ENCODE results near the gene KCNQ4. TPM values are rescaled to one million over a fixed set of nuclear protein-coding genes. Genes with fewer than 3 reads are reported as not detected.

The KCNQ4 gene
- polyA plus RNA-seq, 2 of the 4 experiments (the other 2 are of a cell fraction): 0.08 to 0.17 TPM

- DNase-seq (ENCODE audit: low read depth in 1 of 2, low spot score in 1 of 2): no peak
- Histone ChIP-seq H3K4me1 (peaks cover 22% of the 10 kb centered on the region), H3K4me3 (no peak overlapping the region), H3K9me3 (no peaks in the 10 kb centered on the region), H3K27ac (peak overlapping the region; percentile 50 to 81; a peak in 5 of 6 replicates), H3K4me2 (peak overlapping the region; percentile 63; the same call in 2 of the 3 replicates)
- ATAC-seq: peak in 1 of 2 experiments; percentile 23; a peak in 3 of 6 replicates
- TF ChIP-seq JUN (IDR thresholded peaks at IDR 0.05): no peak
- no peak for TF ChIP-seq HOXB5 (CRISPR knock-in tag; IDR thresholded peaks at IDR 0.05)
- TF ChIP-seq EHMT2 (IDR thresholded peaks at IDR 0.05; ENCODE audit: low read depth): no peak
- TF ChIP-seq RAD21 (conservative IDR thresholded peaks at IDR 0.05 in 1 of 2, IDR thresholded peaks at IDR 0.05 in 1 of 2): no peak
- no peak for TF ChIP-seq REST (IDR thresholded peaks at IDR 0.05)
- no peak for TF ChIP-seq ZFP36 (IDR thresholded peaks at IDR 0.05; ENCODE audit: borderline replicate concordance, partially characterized antibody)
- TF ChIP-seq FOSB (CRISPR knock-in tag; IDR thresholded peaks at IDR 0.05): no peak
- no peak for TF ChIP-seq FOXS1 (CRISPR knock-in tag; IDR thresholded peaks at IDR 0.05)
- no peak for TF ChIP-seq CTCF (IDR thresholded peaks at IDR 0.05)
- no peak for TF ChIP-seq HEYL (CRISPR knock-in tag; IDR thresholded peaks at IDR 0.05)
- no peak for TF ChIP-seq FOSL2 (IDR thresholded peaks at IDR 0.05)
- TF ChIP-seq FOSL2 (CRISPR knock-in tag; IDR thresholded peaks at IDR 0.05): no peak
- TF ChIP-seq GATA3 (IDR thresholded peaks at IDR 0.05; ENCODE audit: borderline replicate concordance): no peak
- TF ChIP-seq HOXB13 (CRISPR knock-in tag; IDR thresholded peaks at IDR 0.05; ENCODE audit: low read depth): no peak
- no peak for TF ChIP-seq NFE2L2 (conservative IDR thresholded peaks at IDR 0.05; ENCODE audit: low read length)
- no peak for TF ChIP-seq JUNB (IDR thresholded peaks at IDR 0.05)
- 83% methylated on average over 3 of the region's 3 CpGs for WGBS (ENCODE audit: missing lambda C conversion rate)
- POLR2A ChIA-PET: no interaction called here
- FAIRE-seq: no peak
- CTCF ChIA-PET: interaction anchor here (1.2 to 1.5 kb wide), 2 partner anchors 24 to 36 kb away, joined by 3 to 5 read pairs; partner anchors contain the start of gene CITED4
Measured at GRCh38 chr1:40825435-40825788, 41.8 kb downstream of the KCNQ4 start.

GRCh38 chr1:40825996-40826395 is 42.4 kb downstream of the KCNQ4 start:
- ATAC-seq (no peak), FAIRE-seq (no peak), DNase-seq (ENCODE audit: low read depth in 1 of 2, low spot score in 1 of 2) (no peak)
- POLR2A ChIA-PET: no interaction called here
- H3K4me3 ChIP-seq: no peak overlapping the region
- no peaks in the 10 kb centered on the region for H3K9me3 ChIP-seq
- H3K4me2 ChIP-seq: no peak overlapping the region; the same call in 2 of the 3 replicates
- WGBS (ENCODE audit: missing lambda C conversion rate): 100% methylated on average over 1 of the region's 5 CpGs
- CTCF ChIA-PET: interaction anchor here (3.3 kb wide), 1 partner anchor 23 kb away, joined by 11 read pairs; no protein-coding TSS in a partner anchor
- TF ChIP-seq KDM5A (IDR thresholded peaks at IDR 0.05) (no peak), NR3C1 (IDR thresholded peaks at IDR 0.05) (no peak), REST (IDR thresholded peaks at IDR 0.05) (no peak), MYC (IDR thresholded peaks at IDR 0.05; ENCODE audit: borderline replicate concordance, low read length) (no peak), GATA3 (IDR thresholded peaks at IDR 0.05; ENCODE audit: borderline replicate concordance) (no peak), JUN (IDR thresholded peaks at IDR 0.05) (no peak), FOSB (CRISPR knock-in tag; IDR thresholded peaks at IDR 0.05) (no peak), KDM1A (IDR thresholded peaks at IDR 0.05; ENCODE audit: low read depth) (no peak), RFX5 (IDR thresholded peaks at IDR 0.05) (no peak), MAZ (IDR thresholded peaks at IDR 0.05; ENCODE audit: borderline replicate concordance, low read depth, low read length) (no peak), ZNF302 (CRISPR knock-in tag; IDR thresholded peaks at IDR 0.05) (no peak), RARB (CRISPR knock-in tag; IDR thresholded peaks at IDR 0.05) (no peak), MAFK (IDR thresholded peaks at IDR 0.05; ENCODE audit: partially characterized antibody) (no peak)
- TF ChIP-seq, protein P1, sequence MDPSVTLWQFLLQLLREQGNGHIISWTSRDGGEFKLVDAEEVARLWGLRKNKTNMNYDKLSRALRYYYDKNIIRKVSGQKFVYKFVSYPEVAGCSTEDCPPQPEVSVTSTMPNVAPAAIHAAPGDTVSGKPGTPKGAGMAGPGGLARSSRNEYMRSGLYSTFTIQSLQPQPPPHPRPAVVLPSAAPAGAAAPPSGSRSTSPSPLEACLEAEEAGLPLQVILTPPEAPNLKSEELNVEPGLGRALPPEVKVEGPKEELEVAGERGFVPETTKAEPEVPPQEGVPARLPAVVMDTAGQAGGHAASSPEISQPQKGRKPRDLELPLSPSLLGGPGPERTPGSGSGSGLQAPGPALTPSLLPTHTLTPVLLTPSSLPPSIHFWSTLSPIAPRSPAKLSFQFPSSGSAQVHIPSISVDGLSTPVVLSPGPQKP (IDR thresholded peaks at IDR 0.05; ENCODE audit: low read depth, low read length): no peak
- H3K27ac ChIP-seq: peak overlapping the region; percentile 19 to 81; a peak in 3 of 6 replicates
- peaks cover 22% of the 10 kb centered on the region for H3K4me1 ChIP-seq
